ENCODE data around the gene IREB2.
"Not testable (repeated sequence)": the region's sequence is repeated elsewhere in the genome, so short reads cannot be mapped to it uniquely, and the experiment has no call there.

IREB2 gene

DNA sequence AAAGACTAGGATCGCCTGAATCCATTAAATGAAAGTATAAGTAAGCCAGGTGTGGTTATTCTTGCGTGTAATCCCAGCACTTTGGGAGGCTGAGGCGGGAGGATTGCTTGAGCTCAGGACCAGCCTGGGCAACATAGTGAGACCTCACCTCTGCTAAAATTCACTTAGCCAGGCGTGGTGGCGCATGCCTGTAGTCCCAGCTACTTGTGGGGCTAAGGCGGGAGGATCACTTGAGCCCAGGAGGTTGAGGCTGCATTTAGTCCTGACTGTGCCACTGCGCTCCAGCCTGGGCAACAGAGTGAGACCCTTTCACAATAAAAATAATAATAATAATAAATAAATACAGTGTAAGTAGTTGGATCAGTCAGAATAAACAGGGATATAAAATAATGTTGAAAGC lies 43.9 kb downstream of the IREB2 start:
- no peak for DNase-seq (ENCODE audit: low read depth in 3 of 3)

DNA sequence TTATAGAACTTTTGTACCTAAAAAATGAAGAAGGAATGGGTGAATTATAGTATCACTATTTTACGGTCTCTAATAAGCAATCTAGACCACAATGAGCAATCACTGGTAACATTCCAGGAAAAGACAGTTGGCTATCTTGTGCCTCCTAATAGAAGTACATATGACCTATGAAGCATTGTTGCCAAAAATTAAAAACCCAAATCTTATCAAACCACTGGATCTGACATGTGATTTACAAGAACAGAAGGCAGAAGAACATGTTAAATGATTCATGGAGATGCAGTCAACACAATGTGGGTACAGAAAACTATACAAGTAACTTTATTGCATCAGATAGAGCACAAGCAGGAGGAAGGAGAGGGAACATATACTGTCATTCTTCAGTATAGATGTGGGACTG lies 54.9 kb downstream of the IREB2 start:
- no peak for DNase-seq (ENCODE audit: low read depth in 3 of 3)

DNA sequence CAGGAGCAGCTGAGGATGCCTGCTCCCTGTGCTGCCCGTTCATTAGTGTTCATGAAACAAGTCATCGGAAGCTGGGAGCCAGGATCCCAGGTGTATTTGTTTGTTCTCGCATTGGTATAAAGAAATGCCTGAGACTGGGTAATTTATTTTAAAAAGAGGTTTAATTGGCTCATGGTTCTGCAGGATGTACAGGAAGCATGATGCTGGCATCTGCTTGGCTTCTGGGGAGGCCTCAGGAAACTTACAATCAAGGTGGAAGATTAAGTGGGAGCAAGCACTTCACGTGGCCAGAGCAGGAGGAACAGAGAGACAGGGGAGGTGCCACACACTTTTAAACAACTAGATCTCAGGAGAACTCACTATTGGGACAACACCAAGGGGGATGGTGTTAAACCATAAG lies 63.8 kb downstream of the IREB2 start:
- DNase-seq (ENCODE audit: low read depth in 3 of 3), result no peak

DNA sequence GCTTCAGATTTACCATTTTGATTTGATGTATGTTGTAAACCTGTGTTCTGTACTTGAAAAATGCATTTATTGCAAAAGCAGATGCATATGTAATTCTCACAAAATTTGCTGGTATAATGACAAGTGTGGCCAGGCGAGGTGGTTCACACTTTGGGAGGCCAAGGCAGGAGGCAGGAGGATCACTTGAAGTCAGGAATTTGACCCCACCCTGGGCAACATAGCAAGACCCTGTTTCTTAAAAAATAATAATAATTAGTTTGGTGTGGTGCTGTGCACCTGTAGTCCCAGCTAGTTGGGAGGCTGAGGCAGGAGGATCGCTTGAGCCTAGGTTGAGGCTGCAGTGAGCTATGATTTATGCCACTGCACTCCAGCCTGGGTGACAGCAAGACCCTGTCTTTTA lies 64.6 kb downstream of the IREB2 start:
- DNase-seq (ENCODE audit: low read depth in 3 of 3), result no peak

DNA sequence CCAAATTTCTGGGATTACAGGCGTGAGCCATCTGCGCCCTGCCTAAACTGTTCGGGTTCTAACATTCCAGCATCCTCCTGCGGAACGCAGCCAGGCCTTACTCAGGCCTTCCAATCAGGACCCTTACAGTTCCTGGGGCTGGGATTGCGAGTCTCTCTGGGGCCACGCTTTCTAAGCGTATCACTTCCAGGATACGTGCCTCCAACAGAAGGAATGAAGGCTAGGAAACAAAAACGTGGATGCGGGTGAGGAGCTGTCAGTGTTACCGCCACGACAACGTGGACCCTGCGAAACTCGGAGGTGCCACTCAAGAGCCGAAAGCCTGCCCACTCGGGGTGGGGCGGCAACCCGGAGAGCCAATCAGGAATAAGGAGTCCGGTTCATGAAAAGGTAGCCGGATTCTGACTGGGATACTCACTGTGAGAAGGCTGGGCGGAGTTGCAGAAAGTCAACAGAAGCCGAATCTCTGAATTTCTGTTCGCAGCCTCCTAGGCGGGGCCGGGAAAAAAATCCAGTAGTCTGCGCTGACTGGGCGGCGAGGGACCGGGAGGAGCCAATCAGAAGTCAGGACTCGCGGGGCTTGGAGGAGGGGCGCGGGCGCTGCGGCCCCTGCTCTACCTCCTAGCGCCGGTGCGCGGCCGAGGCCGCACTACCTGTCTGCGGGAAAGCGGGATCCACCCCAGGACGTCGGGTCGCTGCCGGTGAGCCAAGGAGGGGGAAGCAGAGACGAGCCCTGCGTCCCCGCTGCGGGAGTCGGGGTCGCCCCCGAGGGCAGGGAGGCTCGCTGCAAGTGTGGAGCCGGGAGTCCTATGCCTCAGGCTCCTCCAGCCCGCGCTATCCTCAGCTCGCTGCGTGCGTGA lies 69.2 kb downstream of the IREB2 start, which contains the start of gene HYKK:
TSS of gene HYKK (plus strand) at position 607 of the 860 bp plus-strand sequence. CDS start 5,512 bp downstream, outside the sequence.
- DNase-seq (ENCODE audit: low read depth in 3 of 3), result peak; percentile 67 to 73 (median 67)

DNA sequence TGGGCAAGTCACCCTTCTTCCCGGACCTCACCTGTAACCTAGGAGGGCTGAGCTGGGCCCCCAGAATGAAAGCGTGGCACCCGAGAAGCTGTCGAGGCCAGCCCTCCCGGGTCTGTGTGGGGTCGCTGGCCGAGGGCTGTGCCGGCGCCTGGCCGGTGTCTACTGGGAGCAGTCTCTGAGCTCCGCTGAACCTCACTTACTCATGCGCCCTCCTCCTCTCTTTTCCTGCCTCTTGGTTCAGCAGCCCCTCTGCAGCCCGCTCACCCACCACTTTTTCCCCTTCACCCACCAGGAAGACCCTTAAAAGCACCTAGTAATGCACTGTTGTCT lies 69.8 kb downstream of the IREB2 start:
- no peak for DNase-seq (ENCODE audit: low read depth in 3 of 3)

DNA sequence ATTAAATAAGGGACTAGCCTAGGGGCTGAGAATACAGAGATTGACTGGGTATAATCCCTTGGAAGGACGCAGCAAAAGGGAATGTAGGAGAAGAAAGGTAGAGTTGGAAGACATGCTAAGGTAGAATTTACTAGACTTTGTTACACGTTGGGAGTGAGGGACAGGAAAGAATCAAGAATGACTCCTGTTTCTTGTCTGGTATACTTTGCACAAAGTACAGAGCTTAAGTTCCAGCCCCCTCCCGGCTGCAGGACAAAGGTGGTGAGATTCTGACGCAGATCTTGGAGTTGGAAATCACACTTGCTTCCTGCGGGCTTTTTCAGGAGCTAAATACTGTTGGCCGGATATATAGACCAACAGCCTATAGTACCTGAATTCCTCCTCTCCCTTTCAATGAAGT lies 70.3 kb downstream of the IREB2 start:
- no peak for DNase-seq (ENCODE audit: low read depth in 3 of 3)

DNA sequence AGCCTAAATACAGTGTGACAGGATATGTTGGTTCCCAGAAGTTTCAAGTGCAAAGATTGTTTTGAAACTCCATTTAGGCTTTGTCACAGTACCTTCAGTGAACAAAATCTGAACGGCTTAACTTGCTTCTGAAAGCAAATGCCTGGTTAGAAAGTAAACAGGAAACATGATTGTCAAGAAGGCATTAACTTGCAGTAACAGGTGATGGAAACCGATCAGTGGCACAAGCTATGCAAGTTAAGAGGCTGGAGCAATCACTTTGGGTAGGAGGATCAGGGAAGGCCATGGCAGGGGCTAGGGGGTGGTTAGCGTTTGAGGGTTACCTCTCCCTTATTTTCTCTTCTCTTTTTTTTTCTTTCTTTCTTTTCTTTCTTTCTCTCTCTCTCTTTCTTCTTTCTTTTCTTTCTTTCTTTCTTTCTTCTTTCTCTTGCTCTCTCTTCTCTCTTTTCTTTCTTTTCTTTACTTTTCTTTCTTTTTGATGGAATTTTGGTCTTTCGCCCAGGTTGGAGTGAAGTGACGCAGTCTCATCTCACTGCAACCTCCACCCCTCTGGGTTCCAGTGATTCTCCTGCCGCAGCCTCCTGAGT lies 71.8 kb downstream of the IREB2 start:
- no peak for DNase-seq (ENCODE audit: low read depth in 3 of 3)

DNA sequence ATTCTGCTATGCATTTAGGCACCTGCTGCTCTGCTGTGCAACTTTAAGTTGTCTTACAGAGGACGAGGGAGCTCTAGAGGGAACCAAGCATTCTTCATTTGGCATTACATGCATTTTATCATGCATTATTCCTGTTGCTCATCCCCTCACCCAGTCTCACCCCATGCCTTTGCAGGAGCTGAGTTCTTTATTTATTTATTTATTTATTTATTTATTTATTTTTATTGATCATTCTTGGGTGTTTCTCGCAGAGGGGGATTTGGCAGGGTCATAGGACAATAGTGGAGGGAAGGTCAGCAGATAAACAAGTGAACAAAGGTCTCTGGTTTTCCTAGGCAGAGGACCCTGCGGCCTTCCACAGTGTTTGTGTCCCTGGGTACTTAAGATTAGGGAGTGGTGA lies 82.0 kb downstream of the IREB2 start:
- not testable (repeated sequence) for DNase-seq (ENCODE audit: low read depth in 3 of 3)

DNA sequence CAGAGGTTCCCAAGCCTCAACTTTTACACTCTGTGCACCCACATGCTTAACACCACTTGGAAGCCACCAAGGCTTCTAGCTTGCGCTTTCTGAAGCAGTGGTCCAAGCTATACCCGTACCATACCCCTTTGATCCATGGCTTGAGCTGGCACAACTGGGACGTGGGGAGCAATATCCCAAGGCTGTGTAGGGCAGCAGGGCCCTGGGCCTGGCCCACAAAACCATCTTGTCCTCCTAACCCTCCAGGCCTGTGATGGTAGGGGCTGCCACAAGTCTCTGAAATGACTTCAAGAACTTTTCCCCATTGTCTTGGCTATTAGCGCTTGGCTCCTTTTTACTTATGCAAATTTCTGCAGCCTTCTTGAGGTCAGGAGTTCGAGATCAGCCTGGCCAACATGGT lies 86.2 kb downstream of the IREB2 start:
- no peak for DNase-seq (ENCODE audit: low read depth in 3 of 3)

DNA sequence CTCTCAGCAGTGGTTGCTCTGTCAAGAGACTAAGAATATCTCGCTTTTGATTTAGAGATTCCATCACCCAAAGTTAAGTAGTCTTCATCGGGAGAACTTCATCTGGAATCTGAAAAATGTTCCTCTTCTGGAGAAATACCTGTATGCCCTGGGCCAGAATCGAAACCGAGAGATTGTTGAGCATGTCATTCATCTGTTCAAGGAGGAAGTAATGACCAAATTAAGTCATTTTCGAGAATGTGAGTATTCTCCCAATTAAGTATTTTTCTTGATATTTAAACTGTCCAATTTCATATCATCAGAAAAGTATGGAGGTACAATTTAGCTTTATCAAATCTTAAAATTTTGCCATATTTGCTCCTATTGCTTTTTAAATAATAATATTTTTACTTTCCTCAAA lies 89.3 kb downstream of the IREB2 start:
- DNase-seq (ENCODE audit: low read depth in 3 of 3), result no peak

DNA sequence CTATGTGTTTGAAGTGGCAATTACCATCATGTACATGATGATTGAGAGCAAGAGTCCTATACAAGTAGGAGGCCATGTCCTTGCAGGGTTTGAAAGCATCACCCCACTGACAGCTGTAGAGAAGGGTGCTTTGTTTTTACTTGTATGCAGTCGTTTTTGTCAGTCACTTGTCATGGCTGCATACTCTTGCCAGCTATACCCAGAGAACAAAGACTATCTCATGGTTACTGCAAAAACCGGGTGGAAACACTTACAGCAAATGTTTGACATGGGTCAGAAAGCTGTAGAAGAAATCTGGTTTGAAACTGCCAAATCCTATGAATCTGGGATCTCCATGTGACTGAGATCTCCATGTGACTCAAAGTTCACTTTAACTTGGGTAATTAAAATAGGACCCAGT lies 95.3 kb downstream of the IREB2 start:
- no peak for DNase-seq (ENCODE audit: low read depth in 3 of 3)

DNA sequence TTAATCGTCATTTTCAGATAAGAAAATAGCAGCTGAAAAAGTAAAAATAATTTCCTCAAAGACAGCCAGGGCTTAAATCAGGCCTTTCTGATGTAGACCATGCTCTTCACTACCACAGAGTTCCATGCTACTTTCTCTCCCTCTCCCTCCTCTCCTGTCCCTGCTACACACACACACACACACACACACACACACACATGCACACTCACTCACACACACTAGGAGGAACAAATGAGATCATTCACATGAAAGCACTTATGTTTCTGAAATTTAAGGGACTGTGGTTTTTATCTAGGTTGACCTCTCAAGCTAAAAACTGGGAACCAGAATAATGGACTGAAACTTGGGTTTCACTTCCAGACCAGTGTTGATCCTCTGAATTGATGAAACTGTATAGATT lies 98.1 kb downstream of the IREB2 start:
- no peak for DNase-seq (ENCODE audit: low read depth in 3 of 3)

DNA sequence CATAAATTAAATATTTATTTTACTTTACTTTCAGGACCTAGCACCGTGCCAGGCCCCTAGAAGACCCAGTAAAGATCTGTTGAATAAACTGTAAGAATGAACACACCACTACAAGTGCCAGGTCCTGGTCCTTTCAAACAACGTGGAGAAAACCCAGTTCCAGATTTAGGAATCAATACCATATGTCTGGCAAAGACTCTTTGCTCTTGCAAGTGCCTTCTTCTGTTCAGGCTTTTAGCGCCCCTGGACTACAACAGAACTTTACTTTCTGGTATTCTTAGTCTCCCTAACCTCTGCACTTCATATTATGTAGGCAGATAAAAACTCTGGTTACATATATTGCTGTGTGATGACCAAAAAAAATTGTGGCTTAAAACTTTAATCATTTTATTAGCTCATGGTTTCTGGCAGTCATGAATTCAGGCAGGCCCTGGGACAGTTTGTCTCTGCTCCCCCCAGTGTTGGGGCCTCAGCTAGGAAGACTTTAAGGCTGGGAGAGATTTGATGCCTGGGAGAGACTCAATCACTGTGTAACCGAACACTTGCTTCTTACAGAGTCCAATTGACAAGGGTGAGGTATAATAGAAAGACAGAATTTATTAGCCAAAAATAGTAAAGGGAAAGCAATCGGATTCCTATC lies 99.4 kb downstream of the IREB2 start:
- no peak for DNase-seq (ENCODE audit: low read depth in 3 of 3)

DNA sequence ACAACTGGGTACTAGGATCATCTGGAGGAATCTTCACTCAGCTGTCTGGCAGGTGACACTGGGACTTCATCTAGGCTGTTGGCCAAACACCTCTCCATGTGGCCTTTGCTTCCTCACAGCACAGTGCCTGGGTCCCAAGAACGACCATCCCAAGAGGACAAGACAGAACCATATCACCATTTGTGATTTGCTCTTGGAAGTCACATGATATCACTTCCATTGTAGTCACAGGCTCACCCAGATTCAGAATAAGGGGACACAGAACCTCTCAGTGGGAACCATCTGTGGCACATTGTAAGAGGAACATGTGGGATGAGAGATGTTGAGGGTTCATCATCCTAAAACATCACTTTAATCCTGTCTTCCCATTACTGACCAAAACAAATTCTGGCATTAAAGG lies 100.3 kb downstream of the IREB2 start:
- no peak for DNase-seq (ENCODE audit: low read depth in 3 of 3)

DNA sequence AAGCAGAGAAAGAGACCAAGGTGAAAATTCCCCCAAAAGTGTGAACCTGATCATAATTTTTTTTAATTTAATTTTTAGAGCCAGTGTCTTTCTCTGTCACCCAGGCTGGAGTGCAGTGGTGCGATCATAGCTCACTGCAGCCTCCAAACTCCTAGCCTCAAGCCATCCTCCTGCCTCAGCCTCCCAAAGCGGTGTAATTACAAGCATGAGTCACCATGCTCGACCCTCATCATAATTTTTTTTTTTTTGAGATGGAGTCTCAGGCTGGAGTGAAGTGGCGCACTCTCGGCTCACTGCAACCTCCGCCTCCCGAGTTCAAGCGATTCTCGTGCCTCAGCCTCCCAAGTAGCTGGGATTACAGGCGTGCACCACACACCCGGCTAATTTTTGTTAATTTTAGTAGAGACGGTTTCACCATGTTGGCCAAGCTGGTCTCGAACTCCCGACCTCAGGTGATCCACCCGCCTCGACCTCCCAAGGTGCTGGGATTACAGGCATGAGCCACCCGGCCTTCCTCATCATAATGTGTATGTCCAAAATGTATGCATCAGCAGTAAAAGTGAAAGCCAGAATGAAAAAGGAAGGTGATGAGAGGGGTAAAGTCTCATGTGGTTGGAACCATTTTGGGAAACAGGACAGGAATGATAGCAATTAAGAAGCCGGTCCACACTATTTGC lies 101.6 kb downstream of the IREB2 start:
- not testable (repeated sequence) for DNase-seq (ENCODE audit: low read depth in 3 of 3)

DNA sequence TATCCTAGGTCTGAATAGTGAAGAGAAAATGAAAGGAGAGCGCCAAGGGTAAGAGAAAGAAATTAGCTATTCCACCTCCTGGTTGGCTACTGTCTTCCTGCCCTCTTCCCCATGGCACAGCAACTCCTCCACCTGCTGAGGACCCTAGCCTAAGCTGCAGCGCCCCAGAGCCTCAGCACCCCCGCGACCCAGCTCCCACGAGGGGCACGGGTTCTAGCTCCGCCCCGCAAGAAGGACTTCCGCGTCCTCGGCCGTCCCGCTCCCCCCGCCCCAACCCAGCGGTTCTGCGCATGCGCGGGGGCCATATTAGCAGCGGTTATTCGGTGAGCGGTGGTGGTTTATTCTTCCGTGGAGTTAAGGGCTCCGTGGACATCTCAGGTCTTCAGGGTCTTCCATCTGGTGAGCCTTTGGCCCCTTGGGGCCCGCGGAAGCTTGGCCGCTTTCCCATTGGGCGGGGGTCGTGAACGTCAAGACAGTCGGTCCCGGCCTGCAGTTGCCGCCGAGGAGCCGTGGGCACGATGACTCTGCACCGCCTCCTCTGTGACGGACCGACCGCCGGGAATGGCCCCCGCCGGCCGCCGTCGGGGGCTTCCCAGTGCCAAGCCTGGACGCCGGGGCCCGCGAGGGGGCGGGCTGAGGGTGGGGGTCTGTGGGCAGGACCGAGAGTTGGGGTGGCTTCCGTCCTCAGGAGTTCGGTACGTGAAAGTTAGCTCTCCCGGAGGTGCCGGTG lies 102.3 kb downstream of the IREB2 start, which contains the start of gene PSMA4:
TSS of gene PSMA4 (plus strand) at position 304 of the 730 bp plus-strand sequence. CDS start 1,484 bp downstream, outside the sequence.
- DNase-seq (ENCODE audit: low read depth in 3 of 3), result peak; percentile 89 to 92 (median 91)

DNA sequence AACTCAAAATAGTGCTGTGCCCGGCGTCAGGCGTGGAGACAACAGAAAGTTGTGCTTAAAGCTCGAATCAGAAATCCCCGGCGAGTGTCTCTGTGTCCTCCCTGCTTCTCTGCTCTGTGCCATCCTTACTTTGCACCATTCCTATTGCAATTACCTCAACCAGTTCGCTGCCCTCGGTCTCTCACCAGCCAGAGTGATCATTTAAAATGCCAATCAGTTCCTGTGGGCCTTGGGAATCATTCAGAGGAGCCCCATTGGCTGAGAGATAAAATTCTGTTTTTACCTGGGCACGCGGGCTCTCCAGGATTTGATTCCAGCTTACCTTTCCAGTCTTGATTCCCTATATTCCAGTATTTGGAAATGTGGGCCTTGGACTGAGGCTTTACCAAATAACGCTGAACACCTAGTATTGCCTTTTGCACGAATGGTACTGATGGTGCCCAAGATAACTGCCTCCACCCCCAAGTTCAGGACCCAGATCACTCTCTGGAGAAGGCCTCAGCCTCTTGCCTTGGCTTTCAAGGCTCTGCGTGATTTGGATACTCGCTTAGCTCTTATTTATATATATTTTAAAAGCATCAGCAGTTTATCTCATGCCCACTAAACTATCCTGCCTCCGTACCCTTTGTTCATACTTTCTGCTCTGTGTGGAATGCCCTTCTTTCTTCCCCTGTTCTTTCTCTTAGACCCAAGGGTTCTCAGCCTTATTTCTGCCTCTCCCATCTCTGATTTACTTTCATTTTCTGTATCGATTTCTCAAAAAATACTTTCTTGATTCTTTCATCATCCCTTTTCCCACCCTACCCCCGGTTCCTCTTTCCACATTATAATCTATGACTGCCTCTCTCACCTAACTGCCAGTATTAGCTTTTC lies 103.1 kb downstream of the IREB2 start:
- peak in 1 of 3 donors; percentile 1 for DNase-seq (ENCODE audit: low read depth in 3 of 3)

DNA sequence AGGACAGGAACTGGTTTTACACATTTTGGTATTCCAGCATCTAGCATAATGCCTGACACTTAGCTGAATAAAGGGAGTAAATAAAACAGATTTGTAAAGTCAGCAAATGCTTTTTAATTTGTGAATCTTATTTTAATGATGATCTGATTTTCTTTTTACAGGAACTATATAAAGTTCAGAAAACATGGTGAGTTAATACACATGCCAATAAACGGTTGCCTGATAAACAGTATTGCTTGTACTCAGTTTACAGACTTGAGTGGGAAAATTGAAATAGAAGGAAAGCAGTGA lies 103.7 kb downstream of the IREB2 start:
- DNase-seq (ENCODE audit: low read depth in 3 of 3), result no peak

DNA sequence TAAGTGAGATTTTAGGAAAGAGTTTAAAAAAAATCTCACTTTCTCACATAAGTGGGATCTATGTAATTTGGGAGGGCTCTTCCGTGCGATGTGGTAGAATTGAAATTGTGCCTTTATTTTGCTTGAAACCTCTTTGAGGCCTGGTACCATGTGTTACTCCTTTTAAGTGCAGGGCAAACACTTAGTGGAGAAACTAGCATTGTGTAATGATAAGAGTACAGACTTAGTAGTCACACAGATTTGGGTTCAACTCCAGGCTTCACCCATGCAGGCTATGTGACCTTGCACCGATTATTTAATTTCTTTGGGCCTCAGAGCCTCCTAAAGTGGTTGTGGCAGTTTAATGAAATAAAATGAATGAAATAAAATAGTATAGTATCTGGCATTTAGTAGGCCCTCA lies 104.6 kb downstream of the IREB2 start:
- no peak for DNase-seq (ENCODE audit: low read depth in 3 of 3)

DNA sequence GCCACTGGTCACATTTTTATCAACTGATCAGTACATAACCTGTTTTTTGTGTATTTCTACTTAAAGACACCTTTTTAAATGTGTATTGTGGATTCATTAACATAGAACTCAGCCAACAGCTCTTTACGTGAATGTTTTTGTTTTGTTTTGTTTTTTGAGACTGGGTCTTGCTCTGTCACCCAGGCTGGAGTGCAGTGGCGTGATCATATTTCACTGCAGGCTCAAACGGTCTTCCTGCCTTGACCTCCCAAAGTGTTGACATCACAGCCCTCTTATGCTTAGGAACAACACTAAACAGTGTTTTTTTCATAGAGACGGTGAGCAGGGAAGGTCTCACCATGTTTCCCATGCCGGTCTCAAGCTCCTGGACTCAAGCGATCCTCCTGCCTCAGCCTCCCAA lies 112.2 kb downstream of the IREB2 start:
- no peak for DNase-seq (ENCODE audit: low read depth in 3 of 3)

Data from stimulated activated CD4-positive, alpha-beta T cell treated with anti-CD3 and anti-CD28 coated beads, TNF-alpha, amount 100 ng/mL, for 48 hours (primary cell).